Central memory CD4-positive, alpha-beta T cell (primary cell): ENCODE data around the gene SPATA31C1.
"Not testable (repeated sequence)": the region's sequence is repeated elsewhere in the genome, so short reads cannot be mapped to it uniquely, and the experiment has no call there.

ENCODE experiments used
- DNase-seq: peaks from one replicate; pipeline ENCODE4 v3.0.0; 2022

SPATA31C1 gene

DNA sequence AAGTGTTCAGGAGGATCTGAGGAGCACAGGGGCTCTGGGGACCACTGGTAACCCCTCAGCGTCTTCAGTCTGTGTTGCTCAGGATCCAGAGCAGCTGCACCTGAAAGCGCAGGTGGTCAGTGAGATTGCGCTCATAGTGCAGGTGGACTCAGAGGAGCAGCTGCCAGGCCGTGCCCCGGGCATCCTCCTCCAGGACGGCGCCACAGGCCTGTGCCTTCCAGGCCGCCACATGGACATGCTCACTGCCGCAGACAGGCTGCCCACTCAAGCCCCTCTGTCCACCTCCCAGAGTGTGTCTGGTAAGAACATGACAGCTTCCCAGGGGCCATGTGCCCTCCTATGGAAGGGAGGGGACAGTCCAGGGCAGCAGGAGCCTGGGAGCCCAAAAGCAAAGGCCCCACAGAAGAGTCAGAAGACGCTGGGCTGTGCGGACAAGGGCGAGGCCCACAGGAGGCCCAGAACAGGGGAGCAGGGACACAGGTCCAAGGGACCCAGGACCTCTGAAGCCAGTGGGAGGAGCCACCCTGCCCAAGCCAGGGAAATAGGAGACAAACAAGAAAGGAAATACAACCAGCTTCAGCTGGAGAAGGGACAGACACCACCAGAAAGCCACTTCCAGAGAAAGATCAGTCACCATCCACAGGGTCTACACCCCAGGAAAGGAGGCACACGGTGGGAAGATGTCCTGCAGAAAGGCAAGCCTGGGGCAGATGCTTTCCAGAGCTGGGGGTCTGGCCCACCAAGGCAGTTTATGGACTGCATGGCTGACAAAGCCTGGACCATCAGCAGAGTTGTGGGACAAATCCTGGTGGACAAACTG, 29.9 kb upstream of the SPATA31C1 start:
- DNase-seq = no peak

DNA sequence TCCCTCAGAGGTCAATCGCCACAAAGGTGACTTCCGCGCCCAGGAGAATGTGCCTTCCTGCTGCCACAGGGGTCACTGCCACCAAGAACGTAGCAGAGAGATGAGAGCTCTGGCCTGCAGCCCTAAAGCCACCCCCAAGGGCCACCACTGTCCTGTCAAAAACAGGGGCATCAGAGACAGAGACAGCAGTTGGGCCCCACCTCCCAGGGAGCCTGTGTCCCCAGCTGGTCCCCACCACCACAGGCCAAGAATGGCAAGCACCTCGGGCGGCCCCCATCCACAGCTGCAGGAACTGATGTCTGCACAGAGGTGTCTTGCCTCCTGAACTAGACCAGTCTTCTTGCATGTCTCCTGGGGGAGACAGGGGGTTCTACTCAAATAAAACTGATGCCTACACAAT, 29.3 kb upstream of the SPATA31C1 start:
- no peak for DNase-seq

DNA sequence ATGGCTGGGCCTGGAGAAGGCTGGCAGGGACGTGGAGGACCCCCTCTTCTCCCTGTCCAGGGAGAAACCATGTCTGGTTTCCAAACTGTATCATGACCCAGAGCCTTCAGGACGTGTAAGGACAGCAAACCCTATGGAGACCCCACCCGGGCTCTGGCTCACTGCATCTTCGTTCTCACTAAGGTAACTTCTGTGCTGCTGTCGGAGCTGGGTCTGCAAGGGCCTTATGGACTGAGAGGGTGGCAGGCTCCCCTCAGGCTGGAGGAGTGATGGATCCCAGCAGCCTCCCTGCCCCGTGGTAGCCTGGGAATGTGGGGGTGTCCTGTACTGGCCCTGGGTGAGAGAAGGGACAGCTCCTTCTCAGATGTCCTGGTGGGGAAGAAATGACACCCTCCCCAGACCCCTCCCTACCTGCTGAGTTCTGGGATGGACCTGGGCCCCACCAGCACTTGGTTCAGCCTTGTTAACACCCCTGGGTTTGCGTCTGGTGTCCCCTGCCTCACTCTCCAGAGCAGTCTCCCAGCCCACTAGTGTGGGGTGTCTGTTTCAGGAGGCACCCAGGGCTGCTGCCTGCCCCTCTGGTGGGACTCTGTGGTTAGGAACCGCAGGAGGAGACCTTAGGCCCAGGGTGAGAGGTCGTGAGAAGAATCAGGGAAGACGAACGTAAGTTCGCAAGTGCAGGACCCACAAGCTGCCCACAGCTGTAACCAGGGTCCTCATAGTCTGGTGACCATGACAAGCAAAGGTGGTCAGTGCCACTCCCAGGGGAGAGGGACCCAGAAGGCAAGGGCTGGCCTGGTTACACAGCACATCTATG, 28.5 kb upstream of the SPATA31C1 start:
- DNase-seq = no peak

- no peak for DNase-seq
Measured at GRCh38 chr9:87889882-87890252, 27.9 kb upstream of the SPATA31C1 start.

DNA sequence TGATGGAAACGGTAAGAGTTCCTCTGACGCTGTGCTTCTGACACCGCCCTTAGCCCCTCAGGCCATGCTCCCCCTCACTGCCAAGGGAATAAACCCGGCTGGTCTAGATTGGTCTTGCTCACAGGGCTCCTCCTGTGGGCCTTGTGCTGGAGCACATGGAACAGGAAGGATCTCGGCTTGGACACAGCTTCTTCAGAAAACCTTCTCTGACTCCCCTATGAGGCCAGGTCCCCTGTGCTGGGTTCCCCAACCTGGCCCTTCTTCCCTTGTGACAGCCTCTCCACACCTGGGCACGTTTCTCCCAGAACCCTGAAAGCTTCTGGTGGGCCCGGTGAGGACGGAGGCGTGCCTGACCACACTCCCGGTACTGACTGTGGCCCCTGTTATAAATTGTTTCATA, 26.9 kb upstream of the SPATA31C1 start:
- no peak for DNase-seq

- no peak for DNase-seq
Measured at GRCh38 chr9:87891754-87892153, 26.0 kb upstream of the SPATA31C1 start.

- no peak for DNase-seq
Measured at GRCh38 chr9:87892956-87893355, 24.8 kb upstream of the SPATA31C1 start.

GRCh38 chr9:87894998-87895625, 22.6 kb upstream of the SPATA31C1 start:
- no peak for DNase-seq

GRCh38 chr9:87896891-87897290, 20.9 kb upstream of the SPATA31C1 start:
- DNase-seq = no peak

- DNase-seq = no peak
Measured at GRCh38 chr9:87898151-87898550, 19.6 kb upstream of the SPATA31C1 start.

DNA sequence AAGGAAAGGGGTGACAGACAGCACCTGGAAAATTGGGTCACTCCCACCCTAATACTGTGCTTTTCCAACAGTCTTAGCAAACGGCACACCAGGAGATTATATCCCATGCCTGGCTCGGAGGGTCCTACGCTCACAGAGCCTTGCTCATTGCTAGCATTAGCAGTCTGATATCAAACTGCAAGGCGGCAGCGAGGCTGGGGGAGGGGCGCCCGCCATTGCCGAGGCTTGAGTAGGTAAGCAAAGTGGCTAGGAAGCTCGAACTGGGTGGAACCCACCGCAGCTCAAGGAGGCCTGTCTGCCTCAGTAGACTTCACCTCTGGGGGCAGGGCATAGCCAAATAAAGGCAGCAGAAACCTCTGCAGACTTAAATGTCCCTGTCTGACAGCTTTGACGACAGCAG, 15.4 kb upstream of the SPATA31C1 start:
- DNase-seq = not testable (repeated sequence)

- DNase-seq = no peak
Measured at GRCh38 chr9:87909310-87910041, 8.3 kb upstream of the SPATA31C1 start.

DNA sequence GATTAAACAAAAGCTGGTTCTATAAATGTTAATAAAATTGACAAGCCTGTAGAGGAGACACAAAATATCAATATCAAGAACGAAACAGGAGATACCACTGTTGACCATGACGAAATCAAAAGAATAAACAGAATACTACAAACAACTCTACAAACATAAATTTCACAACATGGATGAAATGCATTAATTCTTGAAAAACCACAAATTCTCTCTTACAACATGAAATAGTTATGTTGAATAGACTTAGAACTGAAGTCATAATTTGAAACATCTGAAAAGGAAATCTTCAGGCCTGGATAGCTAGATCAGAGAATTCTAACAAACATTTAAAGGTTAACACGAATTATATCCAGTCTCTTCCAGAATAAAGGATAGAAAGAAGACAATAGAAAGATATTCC, 6.9 kb upstream of the SPATA31C1 start:
- DNase-seq = no peak

GRCh38 chr9:87919013-87919412, 1.3 kb downstream of the SPATA31C1 start:
- DNase-seq = not testable (repeated sequence)

DNA sequence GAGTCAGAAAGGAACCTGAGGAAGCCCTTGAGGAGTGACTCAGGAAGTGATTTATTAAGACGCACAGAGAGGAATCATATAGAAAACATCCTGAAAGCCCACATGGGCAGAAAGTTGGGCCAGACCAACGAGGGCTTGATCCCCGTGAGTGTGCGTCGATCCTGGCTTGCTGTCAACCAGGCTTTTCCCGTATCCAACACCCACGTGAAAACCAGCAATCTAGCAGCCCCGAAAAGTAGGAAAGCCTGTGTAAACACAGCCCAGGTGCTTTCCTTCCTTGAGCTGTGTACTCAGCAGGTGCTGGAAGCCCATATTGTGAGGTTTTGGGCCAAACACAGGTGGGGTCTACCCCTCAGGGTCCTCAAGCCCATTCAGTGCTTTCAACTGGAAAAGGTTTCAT, 3.8 kb downstream of the SPATA31C1 start:
- not testable (repeated sequence) for DNase-seq

- DNase-seq = not testable (repeated sequence)
Measured at GRCh38 chr9:87923012-87923411, 5.2 kb downstream of the SPATA31C1 start.

GRCh38 chr9:87924851-87925250, 7.1 kb downstream of the SPATA31C1 start:
- DNase-seq = not testable (repeated sequence)

DNA sequence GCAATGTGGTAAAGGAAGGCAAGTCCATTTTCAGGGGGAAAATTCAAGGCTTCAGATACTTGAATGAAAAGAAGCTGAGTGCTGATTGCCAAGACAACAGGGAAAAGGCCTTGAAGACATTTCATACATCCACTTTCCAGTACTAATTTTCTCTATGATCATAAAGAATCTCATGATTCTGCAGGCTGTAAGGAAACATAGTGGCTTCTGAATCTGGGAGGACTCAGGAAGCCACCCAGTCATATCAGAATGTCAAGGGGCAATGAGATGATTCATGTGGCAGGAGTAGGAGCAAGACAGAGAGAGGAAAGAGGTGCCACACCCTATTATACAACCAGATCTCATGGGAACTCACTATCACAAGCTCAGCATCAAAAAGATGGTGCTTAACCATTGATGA, 11.4 kb downstream of the SPATA31C1 start:
- DNase-seq = not testable (repeated sequence)

- not testable (repeated sequence) for DNase-seq
Measured at GRCh38 chr9:87934444-87934843, 16.7 kb downstream of the SPATA31C1 start.

DNA sequence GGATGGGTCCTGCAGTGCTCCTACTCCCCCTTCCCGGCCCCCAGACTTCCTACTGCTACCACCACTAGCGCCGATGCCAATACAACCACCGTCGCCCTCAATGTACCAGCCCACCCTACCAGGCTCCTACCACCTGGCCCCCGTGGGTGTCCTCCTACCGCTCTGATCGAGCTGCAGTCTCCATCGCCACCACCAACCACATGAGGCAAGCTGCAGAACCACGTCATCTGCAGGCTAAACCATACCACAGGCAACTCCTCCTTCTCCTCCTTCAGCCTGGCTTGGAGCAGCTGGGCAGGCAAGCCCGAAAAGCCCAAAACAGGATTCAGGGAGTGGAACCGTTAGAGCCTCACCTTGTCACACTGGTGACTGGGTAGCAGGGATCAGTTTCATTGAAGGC, 19.6 kb downstream of the SPATA31C1 start:
- not testable (repeated sequence) for DNase-seq

- not testable (repeated sequence) for DNase-seq
Measured at GRCh38 chr9:87937918-87938317, 20.2 kb downstream of the SPATA31C1 start.

DNA sequence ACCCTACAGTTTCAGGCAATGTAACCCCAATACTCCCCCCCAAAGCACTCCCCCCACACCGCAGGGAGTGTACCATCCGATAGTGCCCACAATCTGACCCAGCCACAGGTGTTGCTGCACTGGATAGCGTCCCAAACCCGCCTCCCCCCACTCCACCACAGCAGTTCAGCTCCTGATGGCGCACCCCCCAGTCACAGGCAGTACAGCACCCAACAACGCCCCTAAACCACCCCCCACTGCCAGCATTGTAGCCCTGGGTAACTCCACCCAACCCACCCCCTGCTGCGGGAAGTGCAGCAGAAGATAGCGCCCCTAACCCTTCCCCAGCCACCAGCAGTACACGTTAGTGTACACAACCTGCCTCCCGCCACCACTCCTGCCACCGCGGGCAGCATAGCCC, 20.6 kb downstream of the SPATA31C1 start:
- DNase-seq = not testable (repeated sequence)

GRCh38 chr9:87939096-87939495, 21.3 kb downstream of the SPATA31C1 start:
- DNase-seq = not testable (repeated sequence)
